BE2C (cell line): ENCODE data around the gene SERF1A. TPM values are rescaled to one million over a fixed set of nuclear protein-coding genes. Genes with fewer than 3 reads are reported as not detected.
"Not testable (repeated sequence)": the region's sequence is repeated elsewhere in the genome, so short reads cannot be mapped to it uniquely, and the experiment has no call there.

ENCODE experiments used
- DNase-seq: peaks from one replicate; pipeline ENCODE4 v3.0.0-alpha.2; 2020
- H3K27me3 ChIP-seq: fragments of 250-450 bp; sonication (Bioruptor Pico); 2 replicates; pipeline ENCODE4 v1.5.1; 2020; ENCODE audit warnings: mild to moderate bottlenecking
- H3K36me3 ChIP-seq: fragments of 250-450 bp; sonication (Bioruptor Pico); 2 replicates; pipeline ENCODE4 v1.5.1; 2020; ENCODE audit warnings: mild to moderate bottlenecking
- H3K4me1 ChIP-seq: fragments of 250-450 bp; sonication (Bioruptor Pico); 2 replicates; pipeline ENCODE4 v1.5.1; 2020
- H3K4me3 ChIP-seq: 2 replicates; pipeline ENCODE4 v1.5.1; 2011; ENCODE audit warnings: low read depth, low read length
- H3K9me3 ChIP-seq: fragments of 250-450 bp; sonication (Bioruptor Pico); 2 replicates; pipeline ENCODE4 v1.5.1; 2020
- polyA plus RNA-seq: library from polyadenylated mRNA; unstranded; fragments of >200 nt; gene quantifications from one replicate; pipeline ENCODE4 v1.2.1, GENCODE V29; 2012; ENCODE audit warnings: low read depth, missing spikeins; ENCODE audit not compliant: insufficient read length, insufficient read depth

SERF1A gene
- polyA plus RNA-seq, result 32.1 TPM

- H3K9me3 ChIP-seq, H3K4me1 ChIP-seq, DNase-seq, H3K36me3 ChIP-seq, H3K27me3 ChIP-seq, H3K4me3 ChIP-seq: not testable (repeated sequence)
Observed at GRCh38 chr5:70900533-70901271, at the start of gene SERF1A. TSS of gene SERF1A (plus strand) at chr5:70900669. CDS start at chr5:70900870, 201 bp downstream.

DNA sequence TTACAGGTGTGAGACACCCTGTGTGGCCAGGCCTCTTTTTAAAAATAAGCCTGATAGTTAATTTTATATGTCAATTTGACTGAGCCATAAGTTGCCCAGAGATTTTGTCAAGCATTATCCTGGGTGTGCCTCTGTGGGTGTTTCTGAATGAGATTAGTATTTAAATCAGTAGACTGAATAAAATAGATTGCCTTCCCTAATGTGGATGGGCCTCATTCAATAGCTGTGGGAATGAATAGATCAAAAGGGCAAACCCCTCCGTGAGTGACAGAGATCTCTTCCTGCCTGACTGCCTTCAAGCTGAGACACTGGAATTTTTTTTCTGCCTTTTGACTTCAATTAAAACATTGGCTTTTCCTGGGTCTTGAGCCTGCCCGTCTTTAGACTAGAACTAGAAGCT lies 33.7 kb upstream of the SERF1A start:
- H3K36me3 ChIP-seq, result not testable (repeated sequence)

GRCh38 chr5:70870626-70871025 lies 29.8 kb upstream of the SERF1A start:
- H3K4me1 ChIP-seq, H3K36me3 ChIP-seq, DNase-seq, H3K4me3 ChIP-seq, H3K27me3 ChIP-seq, H3K9me3 ChIP-seq: not testable (repeated sequence)

More for the DNA sequence above, 33.7 kb upstream of the SERF1A start:
- DNase-seq, H3K4me1 ChIP-seq, H3K4me3 ChIP-seq, H3K27me3 ChIP-seq, H3K9me3 ChIP-seq: not testable (repeated sequence)

DNA sequence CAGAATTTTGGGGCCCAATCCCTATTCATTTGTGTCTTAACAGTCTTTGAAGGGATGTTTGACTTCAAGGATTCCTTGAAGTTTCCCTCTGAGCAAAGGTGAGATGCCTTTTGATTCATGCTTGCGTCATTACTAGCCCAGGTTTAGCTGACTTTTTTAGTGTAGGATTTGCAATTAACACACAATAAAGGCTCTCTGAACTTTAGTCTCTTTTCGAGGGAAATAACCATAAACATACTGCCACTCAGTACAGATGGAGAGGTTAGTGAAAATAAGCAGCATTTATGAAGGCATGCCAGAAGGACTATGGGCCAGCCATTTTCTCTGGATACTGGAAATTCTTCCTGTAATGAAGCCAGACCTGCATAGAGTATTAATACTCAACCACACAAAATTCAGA lies 4.4 kb upstream of the SERF1A start:
- not testable (repeated sequence) for H3K36me3 ChIP-seq, H3K27me3 ChIP-seq, DNase-seq, H3K4me1 ChIP-seq, H3K4me3 ChIP-seq, H3K9me3 ChIP-seq

- H3K9me3 ChIP-seq, H3K4me3 ChIP-seq, DNase-seq, H3K36me3 ChIP-seq, H3K27me3 ChIP-seq, H3K4me1 ChIP-seq: not testable (repeated sequence)
Observed at GRCh38 chr5:70901272-70901571, 753 bp downstream of the SERF1A start.

GRCh38 chr5:70906624-70907023 lies 6.2 kb downstream of the SERF1A start:
- H3K36me3 ChIP-seq, H3K4me3 ChIP-seq, H3K9me3 ChIP-seq, H3K4me1 ChIP-seq, DNase-seq, H3K27me3 ChIP-seq: not testable (repeated sequence)

GRCh38 chr5:70916829-70917228 lies 16.4 kb downstream of the SERF1A start:
- H3K27me3 ChIP-seq, DNase-seq, H3K4me3 ChIP-seq, H3K36me3 ChIP-seq, H3K4me1 ChIP-seq, H3K9me3 ChIP-seq: not testable (repeated sequence)

DNA sequence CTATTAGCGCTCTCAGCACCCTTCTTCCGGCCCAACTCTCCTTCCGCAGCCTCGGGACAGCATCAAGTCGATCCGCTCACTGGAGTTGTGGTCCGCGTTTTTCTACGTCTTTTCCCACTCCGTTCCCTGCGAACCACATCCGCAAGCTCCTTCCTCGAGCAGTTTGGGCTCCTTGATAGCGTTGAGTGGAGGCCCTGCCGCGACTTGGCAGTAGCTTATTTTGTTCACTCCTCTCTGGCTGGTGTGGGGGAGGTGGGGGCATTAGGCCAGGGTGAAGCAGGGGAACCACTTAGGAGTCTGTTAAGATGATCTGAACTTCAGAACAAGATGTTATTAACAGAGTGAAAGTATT lies 24.7 kb downstream of the SERF1A start:
- not testable (repeated sequence) for H3K4me1 ChIP-seq, H3K27me3 ChIP-seq, H3K9me3 ChIP-seq, H3K4me3 ChIP-seq, H3K36me3 ChIP-seq, DNase-seq

DNA sequence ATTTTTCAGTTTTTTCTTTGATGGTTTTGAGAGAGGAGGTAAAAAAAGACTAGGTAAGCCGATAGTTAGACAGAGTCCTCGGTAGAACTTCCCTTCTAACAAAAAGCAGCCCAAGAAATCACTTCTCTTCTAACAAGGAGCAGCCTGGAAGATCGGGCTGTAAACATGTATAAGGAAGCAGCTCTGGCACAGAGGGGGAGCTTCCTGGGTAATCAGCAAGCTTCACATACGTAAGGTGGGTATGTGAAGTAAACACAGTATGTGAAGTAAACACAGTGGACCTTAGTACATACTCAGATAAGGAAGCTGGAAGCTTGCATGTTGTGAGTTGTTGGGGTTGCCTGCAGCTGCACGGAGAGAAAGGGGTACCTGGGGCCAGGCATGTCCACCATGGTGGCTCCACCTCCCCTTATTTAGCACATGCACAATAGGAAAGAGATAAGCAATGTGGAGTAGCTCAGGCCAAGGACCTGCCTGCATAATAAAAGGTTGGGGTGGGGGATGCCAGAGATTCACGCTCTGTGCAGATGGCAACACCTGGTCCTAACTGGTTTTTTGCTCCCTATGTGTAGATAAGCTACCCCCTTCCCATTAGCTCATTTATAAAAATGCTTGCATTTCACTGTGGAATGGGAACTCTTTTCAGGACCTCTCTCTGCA lies 31.4 kb downstream of the SERF1A start:
- H3K36me3 ChIP-seq, result not testable (repeated sequence)

GRCh38 chr5:70932560-70932959 lies 32.1 kb downstream of the SERF1A start:
- H3K36me3 ChIP-seq, H3K4me1 ChIP-seq, H3K4me3 ChIP-seq, DNase-seq, H3K27me3 ChIP-seq, H3K9me3 ChIP-seq: not testable (repeated sequence)

More for the DNA sequence above, 31.4 kb downstream of the SERF1A start:
- not testable (repeated sequence) for H3K4me1 ChIP-seq, DNase-seq, H3K9me3 ChIP-seq, H3K4me3 ChIP-seq, H3K27me3 ChIP-seq

- H3K4me1 ChIP-seq, H3K36me3 ChIP-seq, H3K9me3 ChIP-seq, H3K27me3 ChIP-seq, H3K4me3 ChIP-seq, DNase-seq: not testable (repeated sequence)
Observed at GRCh38 chr5:70953068-70953467, 52.6 kb downstream of the SERF1A start.
